22Rv1 (cell line): ENCODE data around the gene DPP6.

ENCODE experiments used
- CTCF ChIP-seq: fragments of 450-650 bp; IDR thresholded peaks from 2 replicates; pipeline ENCODE4 v1.5.1; 2017; ENCODE audit warnings: mild to moderate bottlenecking
- ZFX ChIP-seq: fragments of 450-650 bp; IDR thresholded peaks from 2 replicates; pipeline ENCODE4 v1.6.1; 2017; ENCODE audit warnings: antibody characterized with exemption, borderline replicate concordance

DNA sequence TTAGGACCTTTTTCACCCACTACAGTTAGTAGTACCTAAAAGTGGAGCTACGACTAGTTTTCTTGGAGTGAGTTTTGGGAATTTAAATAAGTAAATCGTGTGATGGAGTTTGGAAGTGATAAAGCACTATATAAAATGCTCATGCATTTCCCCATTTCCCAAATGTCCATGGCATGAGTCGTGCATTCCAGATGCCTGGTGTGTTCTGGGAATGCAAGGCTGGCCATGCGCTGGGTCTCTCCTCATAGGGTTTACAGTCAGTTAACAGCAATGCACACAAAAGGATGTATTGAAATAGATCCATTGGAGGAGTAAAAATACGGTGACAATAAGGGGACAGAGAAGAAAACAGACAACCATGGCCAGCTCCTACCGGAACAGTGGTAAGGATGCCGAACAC lies 149.8 kb downstream of the DPP6 start:
- TF ChIP-seq CTCF = no peak
- TF ChIP-seq ZFX = no peak
